ENCODE data around the gene ZNF326. TPM values are rescaled to one million over a fixed set of nuclear protein-coding genes. Genes with fewer than 3 reads are reported as not detected.

Gene ZNF326
- total RNA-seq, 1 experiment from 2014 or later: 39.0 TPM

DNA sequence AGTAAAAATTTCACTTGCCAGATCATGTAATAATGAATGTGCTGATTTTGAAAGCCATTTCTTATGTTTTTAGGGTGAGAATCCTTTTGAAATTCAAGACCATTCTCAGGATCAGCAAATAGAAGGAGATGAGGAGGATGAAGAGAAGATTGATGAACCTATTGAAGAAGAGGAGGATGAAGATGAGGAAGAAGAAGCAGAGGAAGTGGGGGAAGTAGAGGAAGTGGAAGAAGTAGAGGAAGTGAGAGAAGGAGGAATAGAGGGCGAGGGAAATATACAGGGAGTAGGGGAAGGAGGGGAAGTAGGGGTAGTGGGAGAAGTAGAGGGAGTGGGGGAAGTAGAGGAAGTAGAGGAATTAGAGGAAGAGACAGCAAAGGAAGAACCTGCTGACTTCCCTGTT, 32.4 kb downstream of the ZNF326 start:
- Histone ChIP-seq H3K14ac (ENCODE audit: insufficient read depth, low read length) (no peak overlapping the region), H3K9me3 (ENCODE audit: control insufficient read depth, low read depth, low read length) (no peaks in the 10 kb centered on the region), H3K23me2 (ENCODE audit: insufficient read length, low read depth, low read length, poor library complexity, severe bottlenecking) (no peaks in the 10 kb centered on the region), H3K4ac (ENCODE audit: low read depth, low read length) (no peak overlapping the region), H3K4me1 (ENCODE audit: insufficient read depth, low read length) (no peaks in the 10 kb centered on the region), H3K9ac (ENCODE audit: extremely low read depth, insufficient read length, low read length) (no peak overlapping the region), H2BK120ac (ENCODE audit: low read depth, low read length, poor library complexity, severe bottlenecking) (no peak overlapping the region), H4K91ac (ENCODE audit: insufficient read length, low read depth, low read length) (no peak overlapping the region), H3K4me2 (ENCODE audit: insufficient read depth, insufficient read length, low read length) (no peak overlapping the region), H3K27ac (ENCODE audit: insufficient read length, low read depth, low read length) (no peak overlapping the region), H3K18ac (ENCODE audit: insufficient read length, low read depth, low read length) (no peak overlapping the region), H3K23ac (ENCODE audit: insufficient read length, low read depth, low read length) (no peak overlapping the region), H4K5ac (ENCODE audit: insufficient read length, low read depth, low read length) (no peak overlapping the region), H3K79me2 (ENCODE audit: insufficient read depth, low read length) (no peaks in the 10 kb centered on the region), H3K79me1 (ENCODE audit: insufficient read depth, low read depth, low read length, poor library complexity, severe bottlenecking) (no peaks in the 10 kb centered on the region), H2BK15ac (ENCODE audit: low read depth, low read length) (no peak overlapping the region), H2BK12ac (ENCODE audit: insufficient read length, low read depth, low read length) (no peak overlapping the region), H2AFZ (ENCODE audit: low read length) (no peak overlapping the region), H2BK5ac (ENCODE audit: insufficient read length, low read length) (no peak overlapping the region), H3K27me3 (ENCODE audit: insufficient read depth, low read length) (no peaks in the 10 kb centered on the region), H2BK20ac (ENCODE audit: low read depth, low read length, poor library complexity, severe bottlenecking) (no peak overlapping the region), H3K56ac (ENCODE audit: insufficient read length, low read depth, low read length) (no peak overlapping the region), H4K20me1 (ENCODE audit: control insufficient read depth, insufficient read depth, insufficient read length) (no peaks in the 10 kb centered on the region), H4K8ac (replicated peaks; ENCODE audit: insufficient read length, low read depth, low read length) (no peak overlapping the region), H3T11ph (ENCODE audit: low read length) (no peak overlapping the region), H2AK5ac (ENCODE audit: insufficient read length, low read length) (no peak overlapping the region)
- Mint-ChIP-seq H3K4me1 (no peaks in the 10 kb centered on the region), H3K27ac (no peak overlapping the region), H3K9me3 (no peaks in the 10 kb centered on the region), H3K36me3 (ENCODE audit: insufficient read depth in 1 of 3, low read depth in 3 of 3) (peaks cover 37 to 81% (median 69%) of the 10 kb centered on the region in 3 experiments; a peak in 6 of 7 replicates), H3K4me3 (no peak overlapping the region), H3K27me3 (ENCODE audit: low read depth) (no peaks in the 10 kb centered on the region; the same call in 1 of the 2 replicates)
- TF ChIP-seq, protein P1, sequence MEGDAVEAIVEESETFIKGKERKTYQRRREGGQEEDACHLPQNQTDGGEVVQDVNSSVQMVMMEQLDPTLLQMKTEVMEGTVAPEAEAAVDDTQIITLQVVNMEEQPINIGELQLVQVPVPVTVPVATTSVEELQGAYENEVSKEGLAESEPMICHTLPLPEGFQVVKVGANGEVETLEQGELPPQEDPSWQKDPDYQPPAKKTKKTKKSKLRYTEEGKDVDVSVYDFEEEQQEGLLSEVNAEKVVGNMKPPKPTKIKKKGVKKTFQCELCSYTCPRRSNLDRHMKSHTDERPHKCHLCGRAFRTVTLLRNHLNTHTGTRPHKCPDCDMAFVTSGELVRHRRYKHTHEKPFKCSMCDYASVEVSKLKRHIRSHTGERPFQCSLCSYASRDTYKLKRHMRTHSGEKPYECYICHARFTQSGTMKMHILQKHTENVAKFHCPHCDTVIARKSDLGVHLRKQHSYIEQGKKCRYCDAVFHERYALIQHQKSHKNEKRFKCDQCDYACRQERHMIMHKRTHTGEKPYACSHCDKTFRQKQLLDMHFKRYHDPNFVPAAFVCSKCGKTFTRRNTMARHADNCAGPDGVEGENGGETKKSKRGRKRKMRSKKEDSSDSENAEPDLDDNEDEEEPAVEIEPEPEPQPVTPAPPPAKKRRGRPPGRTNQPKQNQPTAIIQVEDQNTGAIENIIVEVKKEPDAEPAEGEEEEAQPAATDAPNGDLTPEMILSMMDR (conservative IDR thresholded peaks at IDR 0.05): no peak
- DNase-seq: no peak
- WGBS (ENCODE audit: extremely low coverage, insufficient read length, low lambda C conversion rate): 100% methylated on average over 1 of the region's 1 CpG

All from H9 (cell line).